OCI-LY3 (cell line): ENCODE measurements around the gene GTPBP6.

ENCODE experiments used
- CTCF ChIP-seq: fragments of 200-600, 300-600 bp; sonication (generic); IDR thresholded peaks from 2 replicates; pipeline ENCODE4 v1.5.1; 2014; ENCODE audit warnings: antibody characterized with exemption, low read length, low read depth
- EZH2phosphoT487 ChIP-seq: fragments of 200-600 bp; shearing (Covaris generic); IDR thresholded peaks from 2 replicates; pipeline ENCODE4 v1.6.1; 2018; ENCODE audit warnings: antibody characterized with exemption, mixed run types, low read depth

GRCh38 chrX:264634-265455 is 53.8 kb downstream of the GTPBP6 start:
- no peak for TF ChIP-seq CTCF
- TF ChIP-seq EZH2phosphoT487: no peak
